HS-5 (cell line): Measurements from ENCODE around the gene MDGA2.

ENCODE experiments used
- DNase-seq: peaks from one replicate; pipeline ENCODE4 v3.0.0-alpha.2; 2012; ENCODE audit warnings: low read depth

MDGA2 gene

DNA sequence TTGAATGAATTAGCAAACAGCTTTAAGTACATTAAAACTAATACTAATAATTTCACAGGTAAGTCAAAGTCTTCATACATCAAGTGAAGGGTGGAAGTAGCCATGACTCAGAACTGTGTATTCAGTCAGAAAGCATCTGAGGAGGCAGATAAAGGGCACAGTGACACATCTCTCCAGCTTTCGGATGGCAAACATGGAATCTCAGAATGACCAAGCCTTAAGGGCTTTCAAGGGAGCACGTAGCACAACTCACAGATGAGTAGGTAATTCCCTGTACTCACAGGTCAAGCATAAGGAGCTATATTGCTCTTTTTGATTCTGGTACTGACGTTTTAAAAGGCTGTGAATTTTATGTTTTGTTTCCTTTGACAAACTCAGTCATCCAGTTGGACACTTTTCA is 56.0 kb downstream of the MDGA2 start:
- DNase-seq = peak; percentile 66

DNA sequence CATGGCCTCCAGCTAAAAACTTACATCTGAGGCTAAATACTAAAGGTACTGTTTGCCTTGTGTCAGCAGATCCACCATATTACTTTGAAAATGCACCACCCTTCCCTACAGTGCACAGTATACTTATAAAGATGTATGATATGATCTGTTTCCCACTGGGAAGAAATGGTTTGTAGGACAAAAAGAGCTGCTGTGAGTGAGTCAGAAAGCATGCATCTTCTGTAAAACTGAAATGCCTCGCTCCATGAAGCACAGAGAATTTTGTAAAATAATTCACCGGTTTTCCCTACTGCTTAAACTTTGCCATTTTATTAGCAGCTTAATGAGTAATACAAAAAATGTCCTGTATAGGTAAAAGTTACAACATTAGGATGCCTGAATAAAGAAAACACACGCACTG is 68.8 kb downstream of the MDGA2 start:
- DNase-seq = no peak

GRCh38 chr14:47596860-47597259 is 78.5 kb downstream of the MDGA2 start:
- DNase-seq = no peak

DNA sequence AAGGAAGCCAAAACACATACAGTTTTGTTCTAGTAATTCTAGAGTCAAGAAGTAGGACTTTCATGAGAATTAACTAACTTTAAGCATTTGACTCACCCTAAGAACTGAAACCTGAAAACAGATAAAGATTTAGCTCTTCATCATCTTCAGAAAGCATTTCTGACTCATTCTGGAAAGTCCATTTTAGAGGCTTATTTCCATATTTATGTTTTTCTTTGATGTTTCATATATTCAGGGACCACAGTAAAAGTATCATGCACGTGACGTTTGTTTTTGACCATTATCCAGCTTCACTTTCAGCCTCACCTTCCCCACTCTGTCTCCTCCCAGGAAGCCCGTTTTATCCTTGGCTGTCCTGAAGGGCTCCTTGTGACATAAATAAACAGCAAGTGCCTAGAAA is 79.2 kb downstream of the MDGA2 start:
- DNase-seq = no peak

- DNase-seq = no peak
Observed at GRCh38 chr14:47595552-47595951, 79.9 kb downstream of the MDGA2 start.

- no peak for DNase-seq
Observed at GRCh38 chr14:47590767-47591495, 84.5 kb downstream of the MDGA2 start.

GRCh38 chr14:47585447-47585846 is 90.0 kb downstream of the MDGA2 start:
- no peak for DNase-seq

DNA sequence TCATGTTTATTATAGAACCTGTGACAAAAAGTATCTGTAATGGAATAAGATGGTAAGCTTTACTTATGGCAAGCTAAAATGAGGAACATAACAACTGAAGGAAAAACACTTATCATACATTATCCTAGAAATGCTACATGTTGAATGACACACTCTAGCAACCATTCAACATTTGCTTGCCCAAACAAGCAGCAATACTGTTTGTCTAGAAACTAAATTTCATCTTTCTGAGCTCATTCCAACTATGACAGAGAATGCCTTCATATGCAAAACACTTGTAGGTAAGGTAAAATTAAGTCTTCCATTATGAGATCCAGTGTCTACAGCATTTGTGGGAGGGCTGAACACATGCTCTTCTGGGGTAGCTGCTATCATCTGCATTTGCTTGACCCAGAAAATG is 108.1 kb downstream of the MDGA2 start:
- DNase-seq = no peak

GRCh38 chr14:47557894-47558293 is 117.5 kb downstream of the MDGA2 start:
- no peak for DNase-seq

- DNase-seq = peak; percentile 36
Observed at GRCh38 chr14:47555333-47555732, 120.1 kb downstream of the MDGA2 start.

GRCh38 chr14:47549886-47550285 is 125.5 kb downstream of the MDGA2 start:
- no peak for DNase-seq

DNA sequence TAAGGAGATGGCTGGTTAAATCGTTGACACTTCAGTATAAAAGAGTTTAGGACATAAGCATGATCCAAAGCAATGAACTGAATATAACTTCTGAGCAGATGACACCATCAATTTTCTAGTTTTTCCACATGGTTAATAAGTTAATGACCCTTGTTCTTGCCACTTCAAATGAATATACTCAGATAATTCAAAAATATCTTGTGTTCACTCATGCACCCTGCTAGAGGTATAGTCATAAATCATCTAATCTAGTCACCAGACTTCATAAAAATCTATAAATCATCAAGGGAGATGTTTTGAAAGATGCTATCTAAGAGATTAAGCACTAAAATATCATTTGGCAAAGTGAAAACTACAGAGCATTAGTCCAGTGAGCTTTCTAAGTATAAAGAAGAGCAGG is 131.9 kb downstream of the MDGA2 start:
- no peak for DNase-seq

DNA sequence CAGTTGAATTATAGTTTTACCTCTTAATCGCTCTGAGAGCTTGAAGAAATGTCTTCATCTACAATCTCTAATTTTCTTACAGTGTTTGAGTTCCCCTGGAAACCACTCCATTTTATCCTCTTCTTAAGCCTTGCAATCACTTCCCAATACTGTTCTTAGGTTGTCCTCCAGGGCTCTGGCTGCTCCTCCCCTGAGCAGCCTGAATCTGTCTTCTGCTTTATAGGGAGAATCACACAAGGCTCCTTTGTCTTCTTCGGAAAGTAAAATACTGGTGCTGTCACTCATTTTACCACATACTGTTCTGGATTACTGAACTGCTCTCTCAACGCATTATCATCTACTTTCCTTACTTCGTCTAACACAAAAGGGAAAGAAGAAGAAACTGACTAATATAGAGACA is 133.7 kb downstream of the MDGA2 start:
- no peak for DNase-seq

- DNase-seq = no peak
Observed at GRCh38 chr14:47539031-47539461, 136.4 kb downstream of the MDGA2 start.

DNA sequence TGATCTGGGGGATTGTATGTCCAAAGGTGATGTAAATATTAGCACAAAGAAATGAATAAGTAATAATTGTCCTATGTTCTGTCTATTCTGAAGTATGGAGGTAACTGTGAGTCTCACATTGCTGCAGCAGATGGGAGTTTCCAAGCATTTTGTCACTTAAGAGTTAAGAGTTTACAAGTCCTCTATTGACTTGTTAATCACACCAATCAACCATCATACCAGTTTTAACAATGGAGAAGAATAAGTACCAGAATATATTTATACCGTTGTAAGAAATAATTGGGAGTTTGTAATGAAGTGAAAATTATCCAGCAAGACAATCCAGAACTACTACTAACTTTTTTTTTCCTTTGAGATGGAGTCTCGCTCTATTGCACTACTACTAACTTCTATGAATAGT is 139.1 kb downstream of the MDGA2 start:
- no peak for DNase-seq

GRCh38 chr14:47526591-47527244 is 148.7 kb downstream of the MDGA2 start:
- DNase-seq = no peak

DNA sequence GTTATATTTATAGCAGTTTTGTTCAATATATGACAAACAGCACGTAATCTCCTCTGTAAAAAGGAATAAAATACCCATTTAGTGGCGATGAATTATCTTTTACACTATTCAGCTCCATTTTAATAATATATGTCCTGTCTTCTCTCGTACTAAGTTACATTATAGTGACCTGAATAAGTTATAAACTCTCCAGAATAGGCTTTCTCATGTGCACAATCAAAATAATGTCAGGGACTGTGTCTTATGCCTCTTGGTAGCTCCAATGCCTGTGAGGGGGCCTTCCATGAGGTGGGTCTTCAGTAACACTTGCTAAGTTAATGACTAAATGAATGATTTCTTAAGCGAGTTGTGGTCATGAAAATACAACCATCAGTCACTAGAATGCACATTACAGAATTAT is 150.9 kb downstream of the MDGA2 start:
- DNase-seq = no peak

- DNase-seq = no peak
Observed at GRCh38 chr14:47520382-47520781, 155.0 kb downstream of the MDGA2 start.

DNA sequence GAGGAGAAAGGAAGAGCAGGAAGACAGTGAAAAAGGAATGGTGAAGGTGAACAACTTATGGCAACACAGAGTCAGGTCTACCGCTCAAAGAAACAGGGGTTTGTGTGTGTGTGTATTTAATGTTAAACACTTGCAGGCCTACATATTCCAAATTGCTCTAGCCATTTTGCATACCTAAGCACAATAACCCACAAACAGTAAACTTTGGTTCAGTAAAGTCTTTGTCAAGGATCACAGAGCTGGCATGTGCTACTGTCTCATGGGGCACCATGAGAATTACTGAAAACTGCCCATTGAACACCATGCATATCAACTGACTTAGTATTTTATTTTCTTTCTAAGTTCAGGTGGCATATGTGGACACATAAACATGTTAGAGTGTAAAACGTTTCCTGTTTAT is 163.6 kb downstream of the MDGA2 start:
- no peak for DNase-seq

DNA sequence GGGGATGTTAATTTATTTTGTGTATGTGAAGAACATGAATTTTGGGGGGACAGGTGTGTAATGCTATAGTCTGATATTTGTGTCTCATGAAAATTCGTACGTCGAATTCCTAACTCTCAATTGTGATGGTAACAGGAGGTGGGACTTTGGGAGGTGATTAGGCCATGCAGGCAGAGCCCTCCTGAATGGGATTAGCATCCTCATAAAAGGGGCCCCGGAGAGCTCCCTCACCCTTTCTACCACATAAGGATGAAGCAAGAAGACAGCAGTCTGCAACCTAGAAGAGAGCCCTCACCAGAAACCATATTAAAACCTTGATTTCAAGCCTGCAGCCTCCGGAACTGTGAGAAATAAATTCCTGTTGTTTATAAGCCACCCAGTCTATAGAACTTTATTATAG is 165.4 kb downstream of the MDGA2 start:
- no peak for DNase-seq

GRCh38 chr14:47507861-47508260 is 167.5 kb downstream of the MDGA2 start:
- DNase-seq = no peak

DNA sequence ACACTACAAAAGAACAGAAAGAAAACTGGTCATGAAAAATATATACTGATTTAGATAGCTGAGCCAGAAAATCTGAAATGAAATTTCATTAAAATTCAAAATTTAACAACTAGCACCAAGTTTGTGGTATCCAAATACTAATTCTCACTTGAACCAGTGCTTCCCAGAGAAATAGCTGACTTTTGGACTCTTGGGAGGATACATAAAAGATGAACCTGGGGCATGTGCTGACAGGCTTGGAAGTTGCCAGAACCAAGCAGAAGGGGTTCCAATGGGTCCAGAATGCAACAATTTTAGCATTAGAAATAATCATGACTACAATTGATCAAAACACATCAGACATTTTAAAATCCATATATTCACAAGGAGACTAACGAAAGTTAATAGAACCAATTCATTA is 175.0 kb downstream of the MDGA2 start:
- no peak for DNase-seq

DNA sequence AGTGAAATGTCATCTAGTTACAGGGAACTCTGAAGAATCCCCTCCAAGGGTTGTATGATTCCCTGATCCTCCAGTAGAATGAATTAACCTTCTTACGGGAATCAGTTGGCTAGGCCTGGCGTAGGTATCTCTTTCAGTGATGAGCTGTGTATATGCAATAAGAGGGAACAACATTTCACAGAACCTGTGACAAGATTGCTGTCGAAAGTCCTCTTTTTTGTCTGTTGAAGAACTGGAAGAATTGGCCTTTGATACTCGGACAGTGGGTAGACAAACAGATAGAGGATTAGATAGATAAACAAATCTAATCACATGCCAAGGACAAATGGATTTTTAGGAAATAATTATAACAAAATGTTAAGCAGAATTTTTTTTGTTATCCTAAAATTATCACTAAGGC is 184.6 kb downstream of the MDGA2 start:
- DNase-seq = no peak

DNA sequence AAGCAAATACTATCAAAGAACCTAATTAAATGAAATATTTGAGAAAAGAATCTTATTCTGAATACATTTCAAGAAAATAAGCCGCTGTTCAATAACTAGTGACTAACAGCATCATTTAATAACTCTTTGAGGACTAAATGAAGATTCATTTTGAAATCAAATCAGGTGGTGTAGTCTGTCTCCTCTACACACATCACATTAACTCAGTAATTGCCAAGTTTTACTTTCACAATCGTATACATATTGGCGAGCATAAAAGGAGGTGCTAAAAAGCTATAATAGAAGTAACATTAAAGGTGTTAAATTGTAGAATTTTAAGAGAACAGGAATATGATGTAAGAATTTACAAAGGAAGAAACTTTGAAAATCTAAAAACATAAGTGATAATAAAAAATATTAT is 185.1 kb downstream of the MDGA2 start:
- DNase-seq = no peak
